Esophagus squamous epithelium (tissue), 4 donors: ENCODE data around the gene COX17.

ENCODE experiments used
- POLR2A ChIP-seq, 4 donors: fragments of 450-650 bp; IDR thresholded peaks; one replicate each; pipeline ENCODE4 v1.6.1; 2017; ENCODE audit warnings: antibody characterized with exemption in 4 of 4, mild to moderate bottlenecking in 4 of 4, moderate library complexity in 3 of 4
- TF ChIP-seq, protein P1 (sequence below), 6 experiments: fragments of 450-650 bp in 4 of 6; fragments of 200-600 bp in 2 of 6; sonication (generic) in 2 of 6; IDR thresholded peaks; one replicate each; pipeline ENCODE4 v1.5.1; 2016 to 2019; ENCODE audit warnings: antibody characterized with exemption in 6 of 6, mild to moderate bottlenecking in 4 of 6, moderate library complexity in 4 of 6

DNA sequence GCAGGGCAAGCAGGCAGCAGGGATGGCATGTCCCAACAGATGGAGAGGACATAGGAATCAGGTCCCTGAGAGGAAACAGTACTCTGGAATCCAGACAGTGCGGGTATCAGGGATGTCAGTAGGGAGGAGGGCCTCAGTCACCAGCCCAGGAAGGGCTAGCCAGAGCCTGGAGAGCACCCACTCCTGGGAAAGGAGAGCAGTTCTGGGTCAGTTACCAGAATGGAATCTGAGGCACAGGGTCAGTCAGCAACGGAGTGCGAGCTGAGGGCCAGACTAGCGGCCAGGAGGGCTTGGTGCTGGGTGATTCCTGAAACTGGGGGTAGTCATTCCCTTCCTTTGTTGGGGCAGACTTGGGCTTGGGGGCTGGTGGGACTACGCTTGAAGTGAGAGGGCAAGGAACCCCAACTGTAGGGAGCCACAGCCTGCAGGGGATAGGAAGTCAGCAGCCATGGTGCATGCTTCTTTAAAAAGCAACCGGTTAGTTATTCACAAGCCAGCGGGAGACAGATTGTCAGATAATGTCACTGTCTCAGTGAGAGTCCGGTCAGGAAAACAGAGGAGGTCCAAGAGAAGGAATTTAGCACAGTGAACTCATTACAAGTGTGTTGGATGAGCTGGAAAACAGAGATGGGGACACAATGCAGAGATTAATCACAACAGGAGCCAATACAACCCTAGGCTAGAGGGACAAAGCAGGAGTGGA lies 51.6 kb downstream of the COX17 start:
- TF ChIP-seq, protein P1, sequence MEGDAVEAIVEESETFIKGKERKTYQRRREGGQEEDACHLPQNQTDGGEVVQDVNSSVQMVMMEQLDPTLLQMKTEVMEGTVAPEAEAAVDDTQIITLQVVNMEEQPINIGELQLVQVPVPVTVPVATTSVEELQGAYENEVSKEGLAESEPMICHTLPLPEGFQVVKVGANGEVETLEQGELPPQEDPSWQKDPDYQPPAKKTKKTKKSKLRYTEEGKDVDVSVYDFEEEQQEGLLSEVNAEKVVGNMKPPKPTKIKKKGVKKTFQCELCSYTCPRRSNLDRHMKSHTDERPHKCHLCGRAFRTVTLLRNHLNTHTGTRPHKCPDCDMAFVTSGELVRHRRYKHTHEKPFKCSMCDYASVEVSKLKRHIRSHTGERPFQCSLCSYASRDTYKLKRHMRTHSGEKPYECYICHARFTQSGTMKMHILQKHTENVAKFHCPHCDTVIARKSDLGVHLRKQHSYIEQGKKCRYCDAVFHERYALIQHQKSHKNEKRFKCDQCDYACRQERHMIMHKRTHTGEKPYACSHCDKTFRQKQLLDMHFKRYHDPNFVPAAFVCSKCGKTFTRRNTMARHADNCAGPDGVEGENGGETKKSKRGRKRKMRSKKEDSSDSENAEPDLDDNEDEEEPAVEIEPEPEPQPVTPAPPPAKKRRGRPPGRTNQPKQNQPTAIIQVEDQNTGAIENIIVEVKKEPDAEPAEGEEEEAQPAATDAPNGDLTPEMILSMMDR (IDR thresholded peaks at IDR 0.05): no peak
- no peak for TF ChIP-seq POLR2A (IDR thresholded peaks at IDR 0.05)
